Suprapubic skin (tissue), 4 donors: Measurements from ENCODE around the gene DUSP10. TPM values are rescaled to one million over a fixed set of nuclear protein-coding genes. Genes with fewer than 3 reads are reported as not detected.

Experiments
- DNase-seq, 2 donors: peaks; one replicate each; pipeline ENCODE4 v3.0.0-alpha.2; 2019; ENCODE audit warnings: low spot score in 2 of 2
- H3K27ac ChIP-seq: fragments of 200-600 bp; sonication (generic); one replicate; pipeline ENCODE4 v1.5.1; 2019
- H3K27me3 ChIP-seq: fragments of 200-600 bp; sonication (generic); one replicate; pipeline ENCODE4 v1.5.1; 2019
- H3K36me3 ChIP-seq: fragments of 200-600 bp; sonication (generic); one replicate; pipeline ENCODE4 v1.5.1; 2019
- H3K4me1 ChIP-seq: fragments of 200-600 bp; sonication (generic); one replicate; pipeline ENCODE4 v1.5.1; 2019
- H3K4me3 ChIP-seq: fragments of 200-600 bp; sonication (generic); one replicate; pipeline ENCODE4 v1.5.1; 2019; ENCODE audit warnings: mild to moderate bottlenecking
- H3K9me3 ChIP-seq: fragments of 200-600 bp; sonication (generic); one replicate; pipeline ENCODE4 v1.5.1; 2019
- CTCF ChIP-seq, 2 donors: fragments of 200-600 bp in 1 of 2; fragments of 450-650 bp in 1 of 2; sonication (generic) in 1 of 2; IDR thresholded peaks; one replicate each; pipeline ENCODE4 v1.5.1; 2016 to 2019; ENCODE audit warnings: antibody characterized with exemption in 2 of 2, mild to moderate bottlenecking in 1 of 2, moderate library complexity in 1 of 2
- EP300 ChIP-seq: sonication (generic); formaldehyde crosslinking; IDR thresholded peaks from one replicate; pipeline ENCODE4 v1.6.1; 2017; ENCODE audit warnings: antibody characterized with exemption
- POLR2A ChIP-seq, 2 donors: fragments of 450-650 bp; IDR thresholded peaks; one replicate each; pipeline ENCODE4 v1.6.1; 2017; ENCODE audit warnings: antibody characterized with exemption in 2 of 2, mild to moderate bottlenecking in 2 of 2, moderate library complexity in 2 of 2
- POLR2AphosphoS5 ChIP-seq, 3 donors: sonication (generic); formaldehyde crosslinking; IDR thresholded peaks; one replicate each; pipeline ENCODE4 v1.6.1; 2017; ENCODE audit warnings: antibody characterized with exemption in 3 of 3
- WGBS: methylation state at CpG from one replicate; pipeline ENCODE4 v1.1.5; 2018; 5-methylcytosine and 5-hydroxymethylcytosine counted together
- total RNA-seq, 4 donors: library from RNA; depleted of rRNA; stranded (reverse); fragments of >200 nt; gene quantifications; one replicate each; pipeline ENCODE4 v1.1.0, GENCODE V29; 2016

Gene DUSP10
- total RNA-seq, 4 donors from 2014 or later = 9.5 to 18.6 (median 15.3) TPM

- Histone ChIP-seq H3K4me1 (no peaks in the 10 kb centered on the region), H3K9me3 (no peaks in the 10 kb centered on the region), H3K27ac (no peak overlapping the region), H3K36me3 (peaks cover 20% of the 10 kb centered on the region), H3K4me3 (no peak overlapping the region), H3K27me3 (no peaks in the 10 kb centered on the region)
- no peak for TF ChIP-seq POLR2A (IDR thresholded peaks at IDR 0.05)
- no peak for TF ChIP-seq POLR2AphosphoS5 (IDR thresholded peaks at IDR 0.05)
- TF ChIP-seq CTCF (IDR thresholded peaks at IDR 0.05) = no peak
- no peak for TF ChIP-seq EP300
- no peak for DNase-seq
- WGBS = 90% methylated on average over 1 of the region's 1 CpG
These were observed 41.4 kb downstream of the DUSP10 start for GRCh38 chr1:221700536-221700935.

- no peak overlapping the region for H3K4me3 ChIP-seq
- peaks cover 16% of the 10 kb centered on the region for H3K36me3 ChIP-seq
- no peak for DNase-seq
- no peak for TF ChIP-seq POLR2A (IDR thresholded peaks at IDR 0.05)
- no peak for TF ChIP-seq EP300
- TF ChIP-seq CTCF (IDR thresholded peaks at IDR 0.05) = no peak
- no peak for TF ChIP-seq POLR2AphosphoS5 (IDR thresholded peaks at IDR 0.05)
- H3K27me3 ChIP-seq = no peaks in the 10 kb centered on the region
- no peaks in the 10 kb centered on the region for H3K4me1 ChIP-seq
- H3K27ac ChIP-seq = no peak overlapping the region
- no peaks in the 10 kb centered on the region for H3K9me3 ChIP-seq
These were observed 41.8 kb downstream of the DUSP10 start for GRCh38 chr1:221699978-221700519.

- Histone ChIP-seq H3K4me1 (no peaks in the 10 kb centered on the region), H3K4me3 (no peak overlapping the region), H3K36me3 (peaks cover 16% of the 10 kb centered on the region), H3K27me3 (no peaks in the 10 kb centered on the region), H3K9me3 (no peaks in the 10 kb centered on the region), H3K27ac (no peak overlapping the region)
- no peak for DNase-seq
- WGBS = 79% methylated on average over 1 of the region's 1 CpG
- no peak for TF ChIP-seq CTCF (IDR thresholded peaks at IDR 0.05)
- no peak for TF ChIP-seq POLR2A (IDR thresholded peaks at IDR 0.05)
- TF ChIP-seq POLR2AphosphoS5 (IDR thresholded peaks at IDR 0.05) = no peak
- TF ChIP-seq EP300 = no peak
These were observed 42.3 kb downstream of the DUSP10 start for GRCh38 chr1:221699577-221699976.

- Histone ChIP-seq H3K27ac (no peak overlapping the region), H3K36me3 (peaks cover 15% of the 10 kb centered on the region), H3K4me1 (no peaks in the 10 kb centered on the region), H3K27me3 (no peaks in the 10 kb centered on the region), H3K9me3 (no peaks in the 10 kb centered on the region), H3K4me3 (no peak overlapping the region)
- 90% methylated on average over 4 of the region's 4 CpGs for WGBS
- no peak for TF ChIP-seq POLR2A (IDR thresholded peaks at IDR 0.05)
- no peak for TF ChIP-seq POLR2AphosphoS5 (IDR thresholded peaks at IDR 0.05)
- TF ChIP-seq CTCF (IDR thresholded peaks at IDR 0.05) = no peak
- TF ChIP-seq EP300 = no peak
- no peak for DNase-seq
These were observed 43.1 kb downstream of the DUSP10 start for GRCh38 chr1:221698579-221699349.

GRCh38 chr1:221697923-221698425 lies 43.9 kb downstream of the DUSP10 start:
- H3K27me3 ChIP-seq = no peaks in the 10 kb centered on the region
- 43% methylated on average over 3 of the region's 3 CpGs for WGBS
- no peak overlapping the region for H3K27ac ChIP-seq

More at GRCh38 chr1:221697923-221698425, 43.9 kb downstream of the DUSP10 start:
- Histone ChIP-seq H3K4me3 (no peak overlapping the region), H3K9me3 (no peaks in the 10 kb centered on the region), H3K4me1 (no peaks in the 10 kb centered on the region), H3K36me3 (peaks cover 8% of the 10 kb centered on the region)
- DNase-seq = no peak
- no peak for TF ChIP-seq EP300
- TF ChIP-seq POLR2A (IDR thresholded peaks at IDR 0.05) = no peak
- TF ChIP-seq POLR2AphosphoS5 (IDR thresholded peaks at IDR 0.05) = no peak
- TF ChIP-seq CTCF (IDR thresholded peaks at IDR 0.05) = no peak
